LHCN-M2 (cell line): ENCODE results near the gene SIGLEC9. TPM values are rescaled to one million over a fixed set of nuclear protein-coding genes. Genes with fewer than 3 reads are reported as not detected.

Experiments
- DNase-seq: peaks from one replicate; pipeline ENCODE4 v3.0.0-alpha.2; 2012; ENCODE audit warnings: low read depth
- total RNA-seq: library from RNA; depleted of rRNA; stranded (reverse); fragments of >200 nt; gene quantifications from 2 replicates; pipeline ENCODE4 v1.2.3, GENCODE V29; 2014

Gene SIGLEC9
- total RNA-seq, 1 experiment from 2014 or later = not detected

DNA sequence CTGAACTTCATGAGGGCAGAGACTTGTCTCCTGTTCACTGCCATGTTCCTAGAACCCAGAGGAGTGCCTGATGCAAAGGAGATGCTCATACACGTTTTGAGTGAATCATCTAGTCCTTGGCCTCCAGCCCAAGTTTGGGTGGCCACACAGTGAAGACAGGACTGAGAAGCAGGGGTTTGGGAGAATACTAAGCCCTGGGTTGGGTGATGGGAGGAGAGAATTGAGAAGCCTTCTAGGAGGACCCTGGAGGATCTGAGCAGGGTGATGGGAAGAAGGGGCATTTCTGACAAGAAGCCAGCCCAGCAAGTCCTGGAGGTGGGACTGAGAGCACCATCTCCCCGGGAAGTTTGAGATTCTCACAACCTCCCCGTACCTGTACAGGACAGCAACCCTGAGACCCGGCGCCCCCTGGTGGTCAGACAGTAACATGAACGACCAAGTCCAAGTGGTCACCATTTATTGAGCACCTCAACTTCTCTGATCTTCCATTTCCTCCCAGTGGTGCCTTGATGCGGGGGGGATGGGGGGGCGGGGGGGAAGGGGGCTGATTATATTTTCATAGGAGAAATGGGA is 27.5 kb upstream of the SIGLEC9 start:
- peak; percentile 26 for DNase-seq

DNA sequence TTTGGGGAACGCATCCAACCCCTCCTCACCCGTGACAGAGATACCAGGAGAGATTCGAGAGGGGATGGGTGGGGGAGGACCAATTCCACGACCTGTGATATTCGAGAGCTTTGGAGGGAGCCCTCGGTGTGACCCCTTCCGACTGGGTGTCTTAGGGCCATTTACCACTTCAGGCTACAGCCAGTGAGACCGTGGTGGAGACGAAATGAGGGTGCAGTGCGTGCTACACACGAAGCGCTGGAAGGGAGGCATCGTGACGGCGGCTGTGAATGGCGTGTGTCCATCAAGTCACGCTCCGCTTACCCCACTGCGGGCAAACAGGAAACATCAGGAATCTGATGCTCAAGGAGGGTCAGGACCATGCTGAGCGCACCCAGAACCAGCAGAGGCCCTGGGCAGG is 26.9 kb upstream of the SIGLEC9 start:
- DNase-seq = no peak

GRCh38 chr19:51098365-51099046 is 26.2 kb upstream of the SIGLEC9 start:
- DNase-seq = no peak

DNA sequence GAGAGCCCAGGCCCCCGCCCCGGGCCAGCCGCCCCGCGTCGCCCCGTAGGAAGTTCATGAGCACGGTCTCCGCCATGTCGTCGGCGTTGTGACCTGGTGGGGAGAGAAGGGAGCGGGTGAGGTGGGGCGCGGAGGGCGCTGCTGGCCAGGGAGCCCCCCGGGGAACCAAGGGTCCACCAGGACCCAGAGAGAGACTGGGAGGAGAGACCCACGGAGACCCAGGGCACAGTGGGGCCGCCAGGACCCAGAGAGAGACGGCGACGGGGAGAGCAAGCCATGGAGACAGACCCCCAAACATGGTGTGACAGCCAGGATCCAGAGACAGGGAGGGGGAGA is 25.7 kb upstream of the SIGLEC9 start:
- DNase-seq = no peak

- DNase-seq = no peak
Measured at GRCh38 chr19:51100601-51101000, 24.1 kb upstream of the SIGLEC9 start.

DNA sequence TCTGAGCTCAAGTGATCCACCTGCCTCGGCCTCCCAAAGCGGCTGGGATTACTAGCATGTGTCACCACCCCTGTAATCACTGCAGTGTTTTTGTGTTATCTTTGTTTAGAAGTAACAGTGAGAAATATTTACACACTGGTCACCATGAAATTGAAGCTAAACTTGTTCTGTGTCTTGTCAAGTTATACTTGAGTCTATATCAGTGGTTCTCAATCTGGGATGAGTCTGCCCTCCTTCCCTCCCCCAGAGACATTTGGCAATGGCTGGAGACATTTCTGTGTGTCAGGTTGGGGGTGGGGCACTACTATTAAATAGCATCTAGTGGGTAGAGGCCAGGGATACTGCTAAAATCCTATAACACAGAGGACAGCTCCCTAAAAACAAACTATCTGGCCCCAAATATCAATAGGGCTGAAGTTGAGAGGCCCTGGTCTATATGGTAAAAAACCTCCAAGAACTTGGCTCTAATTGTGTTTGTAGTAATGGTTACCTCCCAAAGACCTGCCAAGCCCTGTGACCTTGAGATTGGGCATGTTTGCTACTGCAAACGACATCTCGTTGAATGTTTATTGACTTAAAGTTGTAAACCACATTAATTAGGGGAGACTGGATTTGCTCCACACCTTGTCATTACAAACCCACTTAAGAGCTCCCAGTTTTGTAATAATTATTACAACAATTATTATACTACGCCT is 23.4 kb upstream of the SIGLEC9 start:
- DNase-seq = no peak

DNA sequence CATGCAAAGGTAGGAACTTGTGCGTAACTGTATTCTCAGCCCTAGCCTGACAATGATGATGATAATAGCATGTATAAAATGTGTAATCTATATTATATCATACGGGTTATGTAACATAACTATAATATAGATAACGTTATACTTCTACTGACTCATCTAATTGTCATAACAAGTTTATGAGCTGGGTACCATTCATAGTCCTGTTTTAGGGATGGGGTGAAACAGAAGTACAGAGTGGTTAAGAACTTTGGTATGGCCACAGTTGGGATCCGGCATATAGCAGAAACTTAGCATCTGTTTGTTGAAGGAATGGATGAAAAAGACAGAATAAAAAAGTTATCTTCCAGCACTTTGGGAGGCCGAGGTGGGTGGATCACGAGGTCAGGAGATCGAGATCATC is 21.7 kb upstream of the SIGLEC9 start:
- no peak for DNase-seq

GRCh38 chr19:51103926-51104341 is 20.8 kb upstream of the SIGLEC9 start:
- no peak for DNase-seq

GRCh38 chr19:51107406-51108065 is 17.2 kb upstream of the SIGLEC9 start:
- peak; percentile 17 for DNase-seq

GRCh38 chr19:51108066-51108804 is 16.5 kb upstream of the SIGLEC9 start, which contains the start of gene CTU1:
CTU1 (minus strand) TSS chr19:51108409; CDS start chr19:51104569, 3,840 bp downstream.
- peak; percentile 99 for DNase-seq

DNA sequence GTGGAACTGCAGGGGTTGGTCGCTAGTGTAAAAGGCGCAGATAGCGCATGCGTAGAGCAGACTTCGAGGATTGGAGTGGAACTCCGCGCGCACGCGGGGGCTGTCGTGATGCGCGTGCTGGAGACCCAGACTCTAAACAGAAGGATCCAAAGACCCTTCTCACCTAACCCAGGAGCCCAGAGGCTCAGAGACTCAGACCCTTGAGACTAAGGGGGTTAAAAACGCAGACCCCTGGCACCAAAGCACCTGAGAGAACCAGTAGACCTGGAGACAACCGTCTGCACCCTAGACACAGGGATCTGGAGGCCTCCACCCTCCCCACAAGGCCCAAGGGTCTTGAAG is 15.9 kb upstream of the SIGLEC9 start:
- DNase-seq = no peak

DNA sequence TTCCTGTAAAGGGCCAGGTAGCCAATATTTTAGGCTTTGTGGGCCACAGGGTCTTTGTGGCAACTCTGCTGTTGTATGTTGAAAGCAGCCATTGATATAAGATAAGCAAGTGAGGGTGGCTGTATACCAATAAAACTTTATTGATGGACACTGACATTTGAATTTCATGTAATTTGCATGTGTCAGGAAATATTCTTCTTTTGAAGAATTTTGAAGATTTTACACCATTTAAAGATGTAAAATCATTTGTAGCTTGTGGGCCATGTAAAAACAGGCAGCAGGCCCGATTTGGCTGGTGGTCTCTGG is 14.1 kb upstream of the SIGLEC9 start:
- DNase-seq = no peak

GRCh38 chr19:51111606-51112005 is 13.1 kb upstream of the SIGLEC9 start:
- DNase-seq = no peak

DNA sequence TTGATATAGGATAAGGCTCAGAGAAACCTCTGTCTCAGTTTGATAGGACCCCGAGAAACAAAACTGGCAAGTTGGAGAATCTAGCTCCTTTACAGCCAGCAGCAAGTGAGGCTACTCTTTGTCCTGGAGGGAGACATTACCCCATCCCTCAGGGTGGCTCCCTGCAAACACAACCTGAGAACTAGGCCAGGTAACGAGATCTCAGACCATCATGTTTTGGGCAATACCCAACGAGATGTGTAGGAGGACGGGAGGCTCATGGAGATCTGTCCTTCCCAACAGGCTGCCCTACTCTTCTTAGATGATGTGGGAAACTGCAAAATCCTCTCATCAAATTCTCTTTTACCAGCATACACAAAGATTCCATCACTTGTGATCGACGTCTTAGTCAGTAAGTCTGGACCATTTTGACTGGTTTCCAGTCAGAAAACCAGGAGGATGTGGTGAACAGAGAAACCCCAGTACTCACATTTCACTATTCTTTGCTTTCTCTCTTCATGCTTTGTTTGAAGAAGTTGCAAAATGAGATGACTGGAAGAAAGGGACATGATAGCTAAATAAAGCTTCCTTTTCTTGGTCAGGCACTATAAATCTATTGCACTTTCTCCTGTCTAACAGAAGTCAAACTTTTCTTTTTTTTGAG is 10.5 kb upstream of the SIGLEC9 start:
- DNase-seq = no peak

- DNase-seq = no peak
Measured at GRCh38 chr19:51116736-51117286, 7.9 kb upstream of the SIGLEC9 start.

DNA sequence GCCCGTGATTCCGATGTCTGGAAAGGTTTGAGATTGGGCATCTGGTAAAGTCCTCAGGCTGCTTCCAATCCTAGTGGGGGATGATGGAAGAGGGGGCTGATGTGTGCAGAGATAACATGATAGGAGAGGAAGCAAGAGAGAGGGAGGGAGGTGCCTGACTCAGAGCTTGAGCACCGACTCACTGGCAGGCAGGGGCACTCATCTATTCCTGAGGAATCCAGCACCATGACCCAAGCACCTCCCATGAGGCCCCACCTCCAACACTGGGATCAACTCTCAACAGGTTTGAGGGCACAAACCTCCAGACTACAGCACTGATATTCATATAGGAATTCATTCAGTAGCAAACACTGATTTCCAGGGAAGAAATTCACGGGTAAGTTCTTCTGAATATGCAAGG is 5.6 kb upstream of the SIGLEC9 start:
- no peak for DNase-seq

GRCh38 chr19:51119611-51120010 is 5.1 kb upstream of the SIGLEC9 start:
- DNase-seq = no peak

DNA sequence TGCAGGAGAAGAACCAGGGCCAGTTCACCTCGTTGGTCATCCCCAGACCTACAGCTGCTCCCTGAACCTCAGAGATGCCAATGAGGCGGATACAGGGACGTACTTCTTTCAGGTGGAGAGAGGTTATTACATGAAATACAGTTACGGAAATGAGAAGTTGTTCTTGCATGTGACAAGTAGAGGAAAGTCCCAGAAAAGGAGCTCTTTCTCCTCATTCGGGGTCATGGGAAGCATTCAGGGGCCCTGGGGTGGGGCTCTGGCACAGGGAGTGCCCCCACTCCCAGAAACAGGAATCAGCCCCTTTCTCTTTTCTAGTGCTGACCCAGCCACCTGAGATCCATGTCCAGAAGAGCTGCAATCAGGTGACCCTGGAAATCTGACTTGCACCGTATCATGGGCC is 4.5 kb upstream of the SIGLEC9 start:
- no peak for DNase-seq

DNA sequence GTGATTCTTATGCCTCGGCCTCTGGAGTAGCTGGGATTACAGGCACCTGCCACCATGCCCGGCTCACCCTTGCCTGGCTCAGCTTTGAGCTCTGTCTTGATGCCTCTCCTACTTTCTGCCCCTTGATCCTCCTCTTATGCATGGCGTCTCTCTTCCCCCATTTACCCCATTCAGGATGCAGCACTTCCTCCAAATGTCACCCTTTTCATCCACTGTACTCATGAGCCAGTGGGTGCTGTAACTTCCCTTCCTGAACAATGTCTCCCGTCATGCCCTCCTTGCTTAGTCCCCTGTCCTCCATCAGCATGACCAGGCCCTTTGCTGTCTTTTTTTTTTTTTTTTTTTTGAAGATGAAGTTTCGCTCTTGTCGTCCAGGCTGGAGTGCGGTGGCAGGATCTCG is 3.4 kb upstream of the SIGLEC9 start:
- DNase-seq = no peak

GRCh38 chr19:51122112-51122981 is 2.4 kb upstream of the SIGLEC9 start:
- DNase-seq = peak; percentile 23
